ENCODE data around the gene IKZF4.

Gene IKZF4

GRCh38 chr12:56028511-56029165 lies 7.8 kb downstream of the IKZF4 start:
- TF ChIP-seq SPI1 (IDR thresholded peaks at IDR 0.05; ENCODE audit: borderline replicate concordance, low read depth), result no peak
- no peak for TF ChIP-seq REST (IDR thresholded peaks at IDR 0.05; ENCODE audit: insufficient replicate concordance, low read depth)
- TF ChIP-seq GABPA (IDR thresholded peaks at IDR 0.05; ENCODE audit: low read depth), result no peak
- no peak for TF ChIP-seq POLR2AphosphoS5 (IDR thresholded peaks at IDR 0.05; ENCODE audit: low read depth)
- TF ChIP-seq CTCF (IDR thresholded peaks at IDR 0.05; ENCODE audit: insufficient read depth, low read length), result no peak
- peak in 1 of 2 experiments; percentile 30 for DNase-seq (ENCODE audit: low read depth in 1 of 2, low spot score in 1 of 2)
- no peak overlapping the region for H3K27ac ChIP-seq (replicated peaks)

GRCh38 chr12:56029166-56029519 lies 8.3 kb downstream of the IKZF4 start:
- no peaks in the 10 kb centered on the region for H3K27me3 ChIP-seq (ENCODE audit: insufficient read depth, poor library complexity, severe bottlenecking)
- H3K27ac ChIP-seq (replicated peaks), result no peak overlapping the region
- DNase-seq (ENCODE audit: low read depth in 1 of 2, low spot score in 1 of 2), result no peak
- TF ChIP-seq REST (IDR thresholded peaks at IDR 0.05; ENCODE audit: insufficient replicate concordance, low read depth) (no peak), SPI1 (IDR thresholded peaks at IDR 0.05; ENCODE audit: borderline replicate concordance, low read depth) (no peak)
- no peak overlapping the region for H3K4me3 ChIP-seq (replicated peaks; ENCODE audit: insufficient read depth, low read length)

More at GRCh38 chr12:56028511-56029165, 7.8 kb downstream of the IKZF4 start:
- Histone ChIP-seq H3K4me3 (replicated peaks; ENCODE audit: insufficient read depth, low read length) (no peak overlapping the region), H3K27me3 (ENCODE audit: insufficient read depth, poor library complexity, severe bottlenecking) (no peaks in the 10 kb centered on the region)

GRCh38 chr12:56029666-56030293 lies 8.9 kb downstream of the IKZF4 start:
- peak in 1 of 2 experiments; percentile 67 for DNase-seq (ENCODE audit: low read depth in 1 of 2, low spot score in 1 of 2)
- TF ChIP-seq CTCF (IDR thresholded peaks at IDR 0.05; ENCODE audit: insufficient read depth, low read length), result peak; percentile 65
- no peak for TF ChIP-seq REST (IDR thresholded peaks at IDR 0.05; ENCODE audit: insufficient replicate concordance, low read depth)
- no peak overlapping the region for H3K4me3 ChIP-seq (replicated peaks; ENCODE audit: insufficient read depth, low read length)
- H3K27me3 ChIP-seq (ENCODE audit: insufficient read depth, poor library complexity, severe bottlenecking), result no peaks in the 10 kb centered on the region
- H3K27ac ChIP-seq (replicated peaks), result no peak overlapping the region
